ENCODE results near the gene PCNX3. TPM values are rescaled to one million over a fixed set of nuclear protein-coding genes. Genes with fewer than 3 reads are reported as not detected.
"Not testable (repeated sequence)": the region's sequence is repeated elsewhere in the genome, so short reads cannot be mapped to it uniquely, and the experiment has no call there.

PCNX3 gene
- total RNA-seq, 3 donors from 2014 or later, result 55.8 to 59.7 (median 59.5) TPM

- Mint-ChIP-seq H3K36me3 (ENCODE audit: insufficient read depth) (peaks cover 19% of the 10 kb centered on the region), H3K4me3 (no peak overlapping the region), H3K27me3 (ENCODE audit: low read depth) (no peaks in the 10 kb centered on the region), H3K9me3 (no peaks in the 10 kb centered on the region), H3K4me1 (ENCODE audit: low read depth) (peaks cover 13% of the 10 kb centered on the region)
- ATAC-seq (no peak), DNase-seq (no peak)
Observed at GRCh38 chr11:65630215-65630614, 14.6 kb downstream of the PCNX3 start.

DNA sequence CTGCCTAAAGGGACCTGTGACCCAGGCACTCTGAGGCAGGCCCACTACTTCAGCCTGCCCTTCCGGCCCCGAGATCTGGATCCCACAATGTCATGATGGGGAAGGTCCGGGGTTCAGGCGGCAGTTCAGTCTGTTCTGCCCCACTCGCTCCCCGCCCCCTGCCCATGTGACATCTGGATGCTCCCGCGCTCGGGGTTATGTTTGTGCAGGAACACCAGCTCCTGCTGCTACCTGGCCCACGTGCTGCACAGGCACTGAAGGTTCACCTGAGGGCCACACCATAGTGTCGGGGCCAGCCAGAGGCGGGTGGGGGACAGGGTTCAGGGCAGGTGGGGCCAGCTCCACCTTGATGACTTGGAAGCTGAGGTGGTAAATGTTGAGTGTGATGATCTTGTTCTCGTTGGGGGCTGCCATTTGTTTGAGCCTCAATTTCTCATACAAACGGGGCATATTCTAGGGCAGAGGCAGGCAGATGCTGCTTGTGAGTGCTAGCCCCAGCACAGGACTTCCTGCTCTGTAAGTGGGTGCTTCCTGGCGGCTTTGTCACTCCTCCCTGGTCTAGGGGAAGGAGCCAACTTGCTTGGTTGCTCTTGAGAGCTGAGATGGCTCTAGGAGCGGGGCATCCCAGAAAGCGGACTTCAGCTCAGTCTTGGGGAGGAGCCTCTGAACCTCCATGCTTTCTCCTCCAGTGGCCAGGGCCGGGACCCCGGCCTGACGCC is 18.0 kb downstream of the PCNX3 start:
- ATAC-seq, result no peak
- Mint-ChIP-seq H3K36me3 (ENCODE audit: insufficient read depth) (peaks cover 9% of the 10 kb centered on the region), H3K4me1 (ENCODE audit: low read depth) (peaks cover 20% of the 10 kb centered on the region), H3K9me3 (no peaks in the 10 kb centered on the region), H3K4me3 (no peak overlapping the region), H3K27me3 (ENCODE audit: low read depth) (no peaks in the 10 kb centered on the region)
- no peak for DNase-seq

- Mint-ChIP-seq H3K36me3 (ENCODE audit: insufficient read depth) (peaks cover 9% of the 10 kb centered on the region), H3K27me3 (ENCODE audit: low read depth) (no peaks in the 10 kb centered on the region), H3K4me3 (no peak overlapping the region), H3K4me1 (ENCODE audit: low read depth) (peaks cover 25% of the 10 kb centered on the region), H3K9me3 (no peaks in the 10 kb centered on the region)
- no peak for ATAC-seq
- DNase-seq, result no peak
Observed at GRCh38 chr11:65634109-65634436, 18.5 kb downstream of the PCNX3 start.

DNA sequence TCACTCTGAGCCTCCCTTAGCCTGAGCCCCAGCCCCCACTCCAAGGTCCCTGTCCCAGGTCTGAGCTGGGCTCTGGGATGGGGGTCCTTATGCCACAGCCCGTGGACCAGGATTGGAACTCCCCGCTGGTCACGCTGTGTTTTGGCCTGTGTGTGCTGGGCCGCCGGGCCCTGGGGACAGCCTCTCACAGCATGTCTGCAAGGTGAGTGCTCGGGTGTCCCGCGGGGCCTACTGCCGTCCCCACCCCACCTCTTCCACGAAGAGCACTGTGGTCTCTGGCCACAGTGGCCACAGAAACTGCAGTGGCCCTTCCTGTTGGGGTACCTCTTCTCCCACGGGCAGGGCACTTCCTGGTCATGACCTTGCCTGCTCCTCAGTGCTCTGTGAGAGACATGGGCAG is 18.9 kb downstream of the PCNX3 start:
- no peak for ATAC-seq
- Mint-ChIP-seq H3K4me3 (no peak overlapping the region), H3K4me1 (ENCODE audit: low read depth) (peaks cover 29% of the 10 kb centered on the region), H3K27me3 (ENCODE audit: low read depth) (no peaks in the 10 kb centered on the region), H3K9me3 (no peaks in the 10 kb centered on the region), H3K36me3 (ENCODE audit: insufficient read depth) (peaks cover 6% of the 10 kb centered on the region)
- DNase-seq, result no peak

DNA sequence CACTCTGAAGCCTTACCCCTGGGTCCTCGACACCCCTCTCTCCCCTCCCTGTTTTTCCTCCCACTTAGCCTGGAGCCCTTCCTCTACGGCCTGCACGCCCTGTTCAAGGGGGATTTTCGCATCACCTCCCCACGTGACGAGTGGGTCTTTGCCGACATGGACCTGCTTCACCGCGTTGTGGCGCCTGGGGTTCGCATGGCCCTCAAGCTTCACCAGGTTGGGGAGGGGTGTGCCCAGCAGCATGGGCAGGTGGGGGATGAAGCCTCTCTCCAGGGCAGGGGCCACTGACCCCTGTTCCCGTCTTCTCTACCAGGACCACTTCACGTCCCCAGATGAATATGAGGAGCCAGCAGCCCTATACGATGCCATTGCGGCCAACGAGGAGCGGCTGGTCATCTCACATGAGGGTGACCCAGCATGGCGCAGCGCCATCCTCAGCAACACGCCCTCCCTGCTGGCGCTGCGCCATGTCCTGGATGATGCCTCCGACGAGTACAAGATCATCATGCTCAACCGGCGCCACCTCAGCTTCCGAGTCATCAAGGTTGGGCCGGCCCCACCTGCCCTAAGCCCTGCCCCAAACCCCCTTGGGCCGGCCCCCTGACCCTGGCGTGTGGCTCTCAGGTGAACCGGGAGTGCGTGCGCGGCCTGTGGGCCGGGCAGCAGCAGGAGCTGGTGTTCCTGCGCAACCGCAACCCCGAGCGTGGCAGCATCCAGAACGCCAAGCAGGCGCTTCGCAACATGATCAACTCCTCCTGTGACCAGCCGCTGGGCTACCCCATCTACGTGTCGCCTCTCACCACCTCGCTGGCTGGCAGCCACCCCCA is 19.5 kb downstream of the PCNX3 start:
- H3K27me3 Mint-ChIP-seq (ENCODE audit: low read depth), result no peaks in the 10 kb centered on the region
- H3K36me3 Mint-ChIP-seq (ENCODE audit: insufficient read depth), result peaks cover 6% of the 10 kb centered on the region
- no peaks in the 10 kb centered on the region for H3K9me3 Mint-ChIP-seq
- DNase-seq (no peak), ATAC-seq (no peak)
- H3K4me3 Mint-ChIP-seq, result no peak overlapping the region
- peaks cover 35% of the 10 kb centered on the region for H3K4me1 Mint-ChIP-seq (ENCODE audit: low read depth)

DNA sequence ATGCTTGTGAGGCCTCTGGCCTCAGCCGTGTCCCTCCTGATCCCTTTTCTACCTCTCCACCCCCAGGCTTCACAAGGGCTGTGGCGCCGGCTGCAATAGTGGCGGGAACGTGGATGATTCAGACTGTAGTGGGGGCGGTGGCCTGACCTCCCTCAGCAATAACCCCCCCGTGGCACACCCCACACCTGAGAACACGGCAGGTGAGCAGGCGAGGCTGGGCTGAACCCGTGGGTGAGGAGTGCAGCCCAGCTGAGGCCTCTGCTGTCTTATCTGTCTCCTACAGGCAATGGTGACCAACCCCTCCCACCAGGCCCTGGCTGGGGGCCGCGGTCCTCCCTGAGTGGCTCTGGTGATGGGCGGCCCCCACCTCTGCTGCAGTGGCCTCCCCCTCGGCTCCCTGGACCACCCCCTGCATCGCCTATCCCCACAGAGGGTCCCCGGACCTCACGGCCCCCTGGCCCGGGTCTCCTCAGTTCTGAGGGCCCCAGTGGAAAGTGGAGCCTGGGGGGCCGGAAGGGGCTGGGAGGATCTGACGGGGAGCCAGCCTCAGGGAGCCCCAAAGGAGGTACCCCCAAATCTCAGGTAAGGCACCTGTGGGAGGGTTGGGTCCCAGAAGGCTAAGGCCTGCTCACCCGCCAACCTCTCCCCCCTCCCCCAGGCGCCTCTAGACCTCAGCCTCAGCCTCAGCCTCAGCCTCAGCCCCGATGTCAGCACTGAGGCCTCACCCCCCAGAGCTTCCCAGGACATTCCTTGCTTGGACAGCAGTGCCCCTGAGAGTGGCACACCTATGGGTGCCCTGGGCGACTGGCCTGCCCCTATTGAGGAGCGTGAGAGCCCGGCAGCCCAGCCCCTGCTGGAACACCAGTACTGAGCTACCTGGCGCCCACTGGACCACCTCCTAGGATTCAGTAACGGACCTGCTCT is 20.8 kb downstream of the PCNX3 start:
- Mint-ChIP-seq H3K9me3 (no peaks in the 10 kb centered on the region), H3K4me3 (peak overlapping the region; percentile 60), H3K36me3 (ENCODE audit: insufficient read depth) (peaks cover 6% of the 10 kb centered on the region), H3K4me1 (ENCODE audit: low read depth) (peaks cover 44% of the 10 kb centered on the region), H3K27me3 (ENCODE audit: low read depth) (no peaks in the 10 kb centered on the region)
- ATAC-seq (no peak), DNase-seq (no peak)

DNA sequence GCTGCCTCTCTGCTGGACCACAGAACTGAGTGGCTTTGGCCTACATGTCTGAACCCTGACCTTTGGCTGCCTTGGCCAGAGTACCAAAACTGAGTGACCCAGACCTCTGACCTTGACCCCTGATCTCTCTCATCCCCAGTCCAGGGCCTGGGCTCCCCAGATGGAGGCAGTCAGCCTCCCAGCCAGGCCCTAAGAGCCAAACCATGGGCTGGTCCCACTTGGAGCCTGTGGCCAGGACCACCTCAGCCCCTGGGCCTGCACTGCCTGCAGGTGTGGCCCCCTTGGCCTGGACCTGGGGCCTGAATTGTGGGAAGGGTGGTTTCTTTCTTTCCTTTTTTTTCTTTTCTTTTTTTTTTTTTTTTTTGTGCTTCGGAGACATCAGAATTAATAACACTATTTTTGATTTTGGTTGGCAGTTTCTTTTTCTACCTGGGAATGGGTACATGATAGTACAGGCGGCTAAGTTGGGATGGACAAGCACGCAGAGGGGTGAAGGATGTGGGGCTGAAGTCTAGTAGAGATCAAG is 21.5 kb downstream of the PCNX3 start:
- Mint-ChIP-seq H3K4me1 (ENCODE audit: low read depth) (peaks cover 52% of the 10 kb centered on the region), H3K36me3 (ENCODE audit: insufficient read depth) (peaks cover 6% of the 10 kb centered on the region), H3K4me3 (peak overlapping the region; percentile 89), H3K27me3 (ENCODE audit: low read depth) (no peaks in the 10 kb centered on the region), H3K9me3 (no peaks in the 10 kb centered on the region)
- no peak for DNase-seq
- no peak for ATAC-seq

- ATAC-seq, result peak; percentile 80
- Mint-ChIP-seq H3K4me3 (peak within 1 kb of the TSS; percentile 89), H3K4me1 (ENCODE audit: low read depth) (peaks cover 52% of the 10 kb centered on the region), H3K9me3 (no peaks in the 10 kb centered on the region), H3K36me3 (ENCODE audit: insufficient read depth) (peaks cover 6% of the 10 kb centered on the region), H3K27me3 (ENCODE audit: low read depth) (no peaks in the 10 kb centered on the region)
- DNase-seq, result peak; percentile 68
Observed at GRCh38 chr11:65637794-65638419, 22.3 kb downstream of the PCNX3 start, which contains the start of gene SIPA1. Gene SIPA1 (plus strand): TSS chr11:65638101. CDS start chr11:65640922, 2,821 bp downstream.

- not testable (repeated sequence) for ATAC-seq; H3K9me3 Mint-ChIP-seq; H3K27me3 Mint-ChIP-seq (ENCODE audit: low read depth); H3K36me3 Mint-ChIP-seq (ENCODE audit: insufficient read depth); DNase-seq
- peak overlapping the region; percentile 89 for H3K4me3 Mint-ChIP-seq
- H3K4me1 Mint-ChIP-seq (ENCODE audit: low read depth), result peaks cover 55% of the 10 kb centered on the region
Observed at GRCh38 chr11:65639228-65639597, 23.6 kb downstream of the PCNX3 start.

GRCh38 chr11:65639623-65640482 is 24.3 kb downstream of the PCNX3 start:
- ATAC-seq, result no peak

GRCh38 chr11:65640483-65641296 is 25.1 kb downstream of the PCNX3 start:
- Mint-ChIP-seq H3K4me3 (peak overlapping the region; percentile 89), H3K4me1 (ENCODE audit: low read depth) (peaks cover 55% of the 10 kb centered on the region), H3K27me3 (ENCODE audit: low read depth) (no peaks in the 10 kb centered on the region), H3K36me3 (ENCODE audit: insufficient read depth) (peaks cover 11% of the 10 kb centered on the region), H3K9me3 (no peaks in the 10 kb centered on the region)
- DNase-seq, result no peak
- no peak for ATAC-seq

More at GRCh38 chr11:65639623-65640482, 24.3 kb downstream of the PCNX3 start:
- Mint-ChIP-seq H3K27me3 (ENCODE audit: low read depth) (no peaks in the 10 kb centered on the region), H3K9me3 (no peaks in the 10 kb centered on the region), H3K4me1 (ENCODE audit: low read depth) (peaks cover 55% of the 10 kb centered on the region), H3K36me3 (ENCODE audit: insufficient read depth) (peaks cover 8% of the 10 kb centered on the region), H3K4me3 (peak overlapping the region; percentile 89)
- peak; percentile 43 for DNase-seq

DNA sequence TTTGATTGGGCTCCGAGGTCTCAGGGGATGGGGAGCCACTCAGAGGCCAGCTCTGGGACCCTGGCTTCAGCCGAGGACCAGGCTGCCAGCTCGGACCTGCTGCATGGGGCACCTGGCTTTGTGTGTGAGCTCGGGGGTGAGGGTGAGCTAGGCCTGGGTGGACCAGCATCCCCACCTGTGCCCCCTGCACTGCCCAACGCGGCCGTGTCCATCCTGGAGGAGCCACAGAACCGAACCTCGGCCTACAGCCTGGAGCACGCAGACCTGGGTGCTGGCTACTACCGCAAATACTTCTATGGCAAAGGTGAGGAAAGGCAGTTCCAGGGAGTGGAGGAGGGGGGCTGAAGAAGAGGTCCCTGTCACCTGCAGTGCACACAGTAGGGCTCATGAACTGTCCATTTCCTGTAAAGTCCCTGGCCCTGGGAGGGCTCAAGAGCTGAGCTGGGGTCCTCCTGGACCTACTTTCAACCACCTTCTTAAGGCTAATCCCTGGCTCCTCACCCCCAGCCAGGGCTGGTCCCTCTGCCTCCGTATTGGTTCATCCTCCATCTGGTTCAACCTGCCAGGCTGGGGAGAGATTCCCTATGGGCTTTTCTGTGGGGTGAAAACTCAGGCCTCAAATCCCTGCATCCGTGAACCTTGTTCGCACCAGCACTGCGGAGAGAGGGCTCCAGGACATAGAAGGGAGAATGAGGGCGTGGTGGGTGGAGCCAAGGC is 25.9 kb downstream of the PCNX3 start:
- no peak for DNase-seq
- Mint-ChIP-seq H3K9me3 (no peaks in the 10 kb centered on the region), H3K27me3 (ENCODE audit: low read depth) (no peaks in the 10 kb centered on the region), H3K4me3 (peak overlapping the region; percentile 89), H3K36me3 (ENCODE audit: insufficient read depth) (peaks cover 12% of the 10 kb centered on the region), H3K4me1 (ENCODE audit: low read depth) (peaks cover 55% of the 10 kb centered on the region)
- no peak for ATAC-seq
